HS-27A (cell line): ENCODE data around the gene ERBB4.

Experiments used
- DNase-seq: peaks from one replicate; pipeline ENCODE4 v3.0.0-alpha.2; 2012; ENCODE audit warnings: low read depth, missing footprints

ERBB4 gene

GRCh38 chr2:211408483-211408891 is 1130.1 kb downstream of the ERBB4 start:
- no peak for DNase-seq

- no peak for DNase-seq
These were observed 1131.5 kb downstream of the ERBB4 start for GRCh38 chr2:211407076-211407475.

GRCh38 chr2:211405036-211405435 is 1133.6 kb downstream of the ERBB4 start:
- DNase-seq, result no peak

GRCh38 chr2:211404098-211404497 is 1134.5 kb downstream of the ERBB4 start:
- DNase-seq, result no peak

GRCh38 chr2:211401328-211401727 is 1137.3 kb downstream of the ERBB4 start:
- DNase-seq, result no peak

GRCh38 chr2:211397764-211398163 is 1140.8 kb downstream of the ERBB4 start:
- no peak for DNase-seq

GRCh38 chr2:211396815-211397214 is 1141.8 kb downstream of the ERBB4 start:
- DNase-seq, result no peak

- DNase-seq, result no peak
These were observed 1147.4 kb downstream of the ERBB4 start for GRCh38 chr2:211391189-211391567.

- DNase-seq, result no peak
These were observed 1147.9 kb downstream of the ERBB4 start for GRCh38 chr2:211390536-211391188.

GRCh38 chr2:211387734-211388133 is 1150.9 kb downstream of the ERBB4 start:
- DNase-seq, result no peak

- DNase-seq, result no peak
These were observed 1158.6 kb downstream of the ERBB4 start for GRCh38 chr2:211380041-211380440.

GRCh38 chr2:211376410-211376809 is 1162.2 kb downstream of the ERBB4 start:
- no peak for DNase-seq

GRCh38 chr2:211373203-211373602 is 1165.4 kb downstream of the ERBB4 start:
- no peak for DNase-seq

- no peak for DNase-seq
These were observed 1167.1 kb downstream of the ERBB4 start for GRCh38 chr2:211371465-211371864.

GRCh38 chr2:211368467-211368866 is 1170.1 kb downstream of the ERBB4 start:
- no peak for DNase-seq

- no peak for DNase-seq
These were observed 1170.9 kb downstream of the ERBB4 start for GRCh38 chr2:211367711-211368110.

GRCh38 chr2:211367293-211367692 is 1171.3 kb downstream of the ERBB4 start:
- DNase-seq, result no peak

GRCh38 chr2:211364911-211365310 is 1173.7 kb downstream of the ERBB4 start:
- no peak for DNase-seq

- no peak for DNase-seq
These were observed 1177.2 kb downstream of the ERBB4 start for GRCh38 chr2:211361383-211361782.

GRCh38 chr2:211359347-211359746 is 1179.3 kb downstream of the ERBB4 start:
- DNase-seq, result no peak

- DNase-seq, result no peak
These were observed 1180.1 kb downstream of the ERBB4 start for GRCh38 chr2:211358504-211358903.

GRCh38 chr2:211354481-211354880 is 1184.1 kb downstream of the ERBB4 start:
- DNase-seq, result no peak

GRCh38 chr2:211351987-211352386 is 1186.6 kb downstream of the ERBB4 start:
- DNase-seq, result no peak

- no peak for DNase-seq
These were observed 1189.6 kb downstream of the ERBB4 start for GRCh38 chr2:211349031-211349430.

- DNase-seq, result no peak
These were observed 1191.3 kb downstream of the ERBB4 start for GRCh38 chr2:211347328-211347727.
